MCF 10A (cell line): ENCODE results near the gene NID1. TPM values are rescaled to one million over a fixed set of nuclear protein-coding genes. Genes with fewer than 3 reads are reported as not detected.

Experiments used
- BruUV-seq: library from RNA; stranded (reverse); fragments of 400-500 nt; replicated peaks from 2 replicates; lab custom pipeline; 2021; lab: Mats Ljungman, UMichigan
- CTCF ChIA-PET: fragments of 300-600 bp; sonication (Branson Sonifier 250); formaldehyde crosslinking; extraction: SDS; loops from one replicate; lab custom pipeline; 2021; ENCODE audit warnings: antibody characterized with exemption, inconsistent platforms; lab: Yijun Ruan, JAX
- POLR2A ChIA-PET: fragments of 300-600, 350-650 bp; sonication (Branson Sonifier 250); formaldehyde crosslinking; extraction: SDS; loops from one replicate; lab custom pipeline; 2020; ENCODE audit warnings: antibody characterized with exemption, inconsistent platforms; lab: Yijun Ruan, JAX
- DNase-seq: peaks from one replicate; pipeline ENCODE4 v3.0.0-alpha.2; 2018; ENCODE audit not compliant: unreplicated experiment
- H3K27ac Mint-ChIP-seq: one replicate; pipeline ENCODE4 v1.8.0; 2022; ENCODE audit warnings: mild to moderate bottlenecking, low read depth, mixed read lengths; ENCODE audit not compliant: unreplicated experiment
- H3K27me3 Mint-ChIP-seq: one replicate; pipeline ENCODE4 v1.8.0; 2022; ENCODE audit warnings: mixed read lengths; ENCODE audit not compliant: insufficient read depth, unreplicated experiment
- H3K36me3 Mint-ChIP-seq: one replicate; pipeline ENCODE4 v1.8.0; 2022; ENCODE audit warnings: mild to moderate bottlenecking, moderate library complexity, mixed read lengths; ENCODE audit not compliant: insufficient read depth, unreplicated experiment
- H3K4me1 Mint-ChIP-seq: one replicate; pipeline ENCODE4 v1.8.0; 2022; ENCODE audit warnings: mixed read lengths; ENCODE audit not compliant: insufficient read depth, unreplicated experiment
- H3K4me3 Mint-ChIP-seq: one replicate; pipeline ENCODE4 v1.8.0; 2022; ENCODE audit warnings: mild to moderate bottlenecking, moderate library complexity, mixed read lengths; ENCODE audit not compliant: unreplicated experiment
- H3K9me3 Mint-ChIP-seq: one replicate; pipeline ENCODE4 v1.8.0; 2022; ENCODE audit warnings: mixed read lengths; ENCODE audit not compliant: unreplicated experiment
- intact Hi-C: fragments of 100-400 bp; cut with micrococcal nuclease; formaldehyde crosslinking; loops from 2 replicates; pipeline ENCODE4 v1.14.1; 2022
- total RNA-seq: library from RNA; stranded (reverse); gene quantifications from 2 replicates; pipeline ENCODE4 v1.2.3, GENCODE V29; 2022
- TF ChIP-seq, protein P1 (sequence below): fragments of 200-600 bp; IDR thresholded peaks from one replicate; pipeline ENCODE4 v1.8.0; 2022; ENCODE audit warnings: antibody characterized with exemption, mild to moderate bottlenecking; ENCODE audit not compliant: unreplicated experiment

Gene NID1
- total RNA-seq, 1 experiment from 2014 or later = 0.16 TPM

DNA sequence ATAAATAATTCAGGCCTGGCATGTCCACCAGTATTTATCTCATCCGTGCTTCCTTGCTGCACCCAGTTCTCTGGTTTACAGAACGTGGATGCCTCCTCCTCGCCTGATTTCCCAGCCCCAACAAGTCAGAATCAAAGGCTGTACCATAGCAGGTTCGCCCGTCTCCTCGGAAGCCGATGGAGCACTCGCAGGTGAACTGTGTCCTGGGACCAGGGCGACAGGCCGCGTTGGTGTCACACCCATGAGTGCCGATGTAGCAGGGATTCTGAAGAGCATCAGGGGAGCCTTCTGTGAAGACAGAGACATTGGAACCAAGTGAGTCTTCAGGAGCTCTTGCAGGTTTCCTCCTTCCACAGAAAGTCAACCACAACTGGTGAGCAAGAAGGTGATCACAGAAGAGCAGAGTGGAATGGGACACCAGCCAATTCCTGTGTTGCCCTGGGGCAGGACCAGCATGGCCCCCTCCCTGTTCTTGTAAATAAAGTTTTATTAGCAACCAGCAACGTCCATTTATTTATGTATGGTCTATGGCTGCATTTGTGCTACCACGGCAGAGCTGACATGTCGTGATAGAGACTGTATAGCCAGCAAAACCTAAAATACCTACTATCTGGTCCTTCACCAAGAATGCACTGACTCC lies 40.8 kb downstream of the NID1 start:
- TF ChIP-seq, protein P1, sequence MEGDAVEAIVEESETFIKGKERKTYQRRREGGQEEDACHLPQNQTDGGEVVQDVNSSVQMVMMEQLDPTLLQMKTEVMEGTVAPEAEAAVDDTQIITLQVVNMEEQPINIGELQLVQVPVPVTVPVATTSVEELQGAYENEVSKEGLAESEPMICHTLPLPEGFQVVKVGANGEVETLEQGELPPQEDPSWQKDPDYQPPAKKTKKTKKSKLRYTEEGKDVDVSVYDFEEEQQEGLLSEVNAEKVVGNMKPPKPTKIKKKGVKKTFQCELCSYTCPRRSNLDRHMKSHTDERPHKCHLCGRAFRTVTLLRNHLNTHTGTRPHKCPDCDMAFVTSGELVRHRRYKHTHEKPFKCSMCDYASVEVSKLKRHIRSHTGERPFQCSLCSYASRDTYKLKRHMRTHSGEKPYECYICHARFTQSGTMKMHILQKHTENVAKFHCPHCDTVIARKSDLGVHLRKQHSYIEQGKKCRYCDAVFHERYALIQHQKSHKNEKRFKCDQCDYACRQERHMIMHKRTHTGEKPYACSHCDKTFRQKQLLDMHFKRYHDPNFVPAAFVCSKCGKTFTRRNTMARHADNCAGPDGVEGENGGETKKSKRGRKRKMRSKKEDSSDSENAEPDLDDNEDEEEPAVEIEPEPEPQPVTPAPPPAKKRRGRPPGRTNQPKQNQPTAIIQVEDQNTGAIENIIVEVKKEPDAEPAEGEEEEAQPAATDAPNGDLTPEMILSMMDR = no peak
- Mint-ChIP-seq H3K4me3 (no peak overlapping the region), H3K4me1 (no peaks in the 10 kb centered on the region), H3K27ac (no peak overlapping the region), H3K9me3 (no peaks in the 10 kb centered on the region), H3K27me3 (no peaks in the 10 kb centered on the region), H3K36me3 (no peaks in the 10 kb centered on the region)
- intact Hi-C loops = no loop called here
- DNase-seq = no peak
- BruUV-seq = no TSS peak
- ChIA-PET CTCF (no interaction called here), POLR2A (interaction anchor here (0.6 to 1.1 kb wide), 3 partner anchors 12 to 844 kb away, joined by 3 read pairs; no protein-coding TSS in a partner anchor)

DNA sequence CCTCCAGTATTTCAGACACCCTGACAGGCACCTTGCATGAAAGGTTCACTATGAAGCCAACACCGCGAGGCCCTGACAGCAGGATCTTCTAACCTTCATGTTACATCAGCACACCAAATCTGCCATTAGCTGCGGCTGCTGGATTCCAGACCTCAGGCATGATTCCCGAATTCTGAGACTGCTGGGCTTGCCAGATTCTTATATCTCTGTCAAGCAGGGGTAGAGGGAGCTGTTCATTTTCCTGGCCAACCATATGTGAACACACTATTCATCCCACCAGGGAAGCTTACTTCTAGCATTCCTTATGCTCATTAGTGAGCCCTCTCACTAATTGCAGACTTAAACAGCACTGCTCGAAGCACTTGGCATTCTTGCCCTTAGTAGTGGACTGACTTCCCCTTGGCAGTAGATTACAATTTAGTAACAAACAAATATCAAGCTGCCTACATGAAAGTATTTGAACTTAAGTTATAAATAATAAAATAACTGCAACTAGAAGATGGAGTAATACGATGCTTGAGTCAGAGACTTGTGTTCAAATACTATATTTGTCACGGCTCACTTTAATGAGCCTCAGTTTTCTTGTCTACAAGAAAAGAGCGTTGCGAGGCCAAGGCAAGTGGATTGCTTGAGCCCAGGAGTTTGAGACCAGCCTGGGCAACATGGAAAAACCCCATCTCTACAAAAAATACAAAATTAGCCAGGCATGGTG lies 43.3 kb downstream of the NID1 start:
- POLR2A ChIA-PET = interaction anchor here (0.5 to 1.1 kb wide), 3 partner anchors 52 to 1074 kb away, joined by 3 to 4 read pairs (median 3); no protein-coding TSS in a partner anchor

DNA sequence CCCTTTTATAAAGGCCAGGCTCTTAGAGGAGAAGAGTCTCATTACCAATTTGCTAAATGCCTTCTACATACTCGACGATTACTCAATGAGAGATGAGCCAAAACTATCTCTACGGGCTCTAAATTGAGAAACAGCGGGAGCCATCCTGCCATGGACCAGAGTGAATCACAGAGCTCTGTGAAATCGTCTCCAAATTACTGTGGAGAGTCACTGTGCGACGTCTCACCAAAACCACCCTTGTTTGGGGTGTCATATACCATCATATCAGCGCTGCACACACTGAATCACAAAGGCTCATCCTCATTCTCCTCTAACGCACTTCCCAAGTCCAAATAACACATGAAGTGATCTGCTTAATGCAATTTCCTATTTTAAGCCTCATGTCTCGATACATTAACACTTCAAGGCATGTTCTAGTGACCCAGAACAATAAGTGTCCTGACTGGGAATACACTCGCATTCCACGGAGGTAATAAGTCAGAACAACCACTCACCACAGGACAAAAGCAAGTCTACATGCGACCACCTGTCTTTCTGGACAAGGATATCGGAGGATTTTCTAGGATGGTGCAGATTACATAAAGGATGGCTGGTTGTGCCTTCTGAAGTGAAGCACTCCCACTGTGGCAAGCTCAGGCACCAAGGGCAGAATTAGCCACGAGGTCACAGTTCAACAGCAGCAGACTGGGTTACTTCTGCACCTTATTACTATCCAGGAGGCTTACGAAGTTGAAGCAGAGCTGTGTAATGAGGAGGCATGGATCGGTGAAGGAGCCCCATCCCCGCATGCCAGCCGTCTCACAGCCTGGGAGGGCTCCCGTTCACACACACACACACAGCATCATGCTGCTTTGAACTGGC lies 44.3 kb downstream of the NID1 start:
- ChIA-PET POLR2A (interaction anchor here (1.1 kb wide), 1 partner anchor 153 kb away, joined by 3 read pairs; no protein-coding TSS in a partner anchor), CTCF (no interaction called here)
- H3K27ac Mint-ChIP-seq = no peak overlapping the region

More for the DNA sequence above, 43.3 kb downstream of the NID1 start:
- CTCF ChIA-PET = interaction anchor here (0.8 to 1.0 kb wide), 2 partner anchors 21 to 31 kb away, joined by 3 to 4 read pairs; no protein-coding TSS in a partner anchor
- Mint-ChIP-seq H3K4me1 (peaks cover 6% of the 10 kb centered on the region), H3K9me3 (no peaks in the 10 kb centered on the region), H3K4me3 (no peak overlapping the region), H3K36me3 (no peaks in the 10 kb centered on the region), H3K27ac (no peak overlapping the region), H3K27me3 (no peaks in the 10 kb centered on the region)
- TF ChIP-seq, protein P1 = no peak
- DNase-seq = no peak
- BruUV-seq = no TSS peak
- intact Hi-C loops = no loop called here

More for the DNA sequence above, 44.3 kb downstream of the NID1 start:
- peak; percentile 42 for DNase-seq
- no TSS peak for BruUV-seq
- Mint-ChIP-seq H3K4me1 (peaks cover 16% of the 10 kb centered on the region), H3K27me3 (no peaks in the 10 kb centered on the region), H3K36me3 (no peaks in the 10 kb centered on the region), H3K9me3 (no peaks in the 10 kb centered on the region), H3K4me3 (no peak overlapping the region)
- TF ChIP-seq, protein P1 = no peak
- intact Hi-C loops = no loop called here
